H1 (cell line): ENCODE results near the gene RASSF10. TPM values are rescaled to one million over a fixed set of nuclear protein-coding genes. Genes with fewer than 3 reads are reported as not detected.

Experiments
- CTCF ChIA-PET: fragments of 300-600 bp; sonication (Branson Sonifier 250); formaldehyde crosslinking; loops from one replicate; lab custom pipeline; 2021; ENCODE audit not compliant: partially characterized antibody; lab: Charles Lee
- POLR2A ChIA-PET: fragments of 300-600 bp; sonication (Branson Sonifier 250); formaldehyde crosslinking; loops from one replicate; lab custom pipeline; 2021; ENCODE audit warnings: inconsistent platforms; ENCODE audit not compliant: partially characterized antibody; lab: Charles Lee
- DNase-seq, 2 experiments: peaks; one replicate each; pipeline versions ENCODE4 v3.0.0 to v3.0.0-alpha.2; 2010 to 2022; ENCODE audit warnings: low spot score in 2 of 2, low read depth in 1 of 2, mixed read lengths in 1 of 2
- FAIRE-seq: peaks from 2 replicates; lab custom pipeline; 2011; peaks lifted over from hg19 to GRCh38; lab: Jason Lieb, UNC
- H2AFZ ChIP-seq: 2 replicates; pipeline ENCODE4 v1.8.1; 2012; ENCODE audit warnings: low read length, inconsistent platforms
- H2AK5ac ChIP-seq: 2 replicates; pipeline ENCODE4 v1.6.1; 2013; ENCODE audit warnings: low read depth, low read length
- H2BK120ac ChIP-seq: replicated peaks from 2 replicates; pipeline ENCODE3; 2013; ENCODE audit warnings: low read depth, low read length, inconsistent platforms
- H2BK12ac ChIP-seq: 2 replicates; pipeline ENCODE4 v1.6.1; 2013; ENCODE audit warnings: low read depth, low read length
- H2BK15ac ChIP-seq: 2 replicates; pipeline ENCODE4 v1.6.1; 2013; ENCODE audit warnings: low read length
- H2BK20ac ChIP-seq: 2 replicates; pipeline ENCODE4 v1.6.1; 2013; ENCODE audit warnings: low read length
- H2BK5ac ChIP-seq: 2 replicates; pipeline ENCODE4 v1.6.1; 2013; ENCODE audit warnings: low read depth, low read length
- H3K14ac ChIP-seq: 2 replicates; pipeline ENCODE4 v1.6.1; 2013; ENCODE audit warnings: inconsistent platforms; ENCODE audit not compliant: insufficient read length
- H3K18ac ChIP-seq: 2 replicates; pipeline ENCODE4 v1.6.1; 2013; ENCODE audit warnings: low read length; ENCODE audit errors: extremely low read depth
- H3K23ac ChIP-seq: 2 replicates; pipeline ENCODE4 v1.6.1; 2013; ENCODE audit warnings: inconsistent platforms; ENCODE audit not compliant: insufficient read length
- H3K23me2 ChIP-seq: 2 replicates; pipeline ENCODE4 v1.6.1; 2013; ENCODE audit warnings: low read depth, low read length
- H3K27ac ChIP-seq: 2 replicates; pipeline ENCODE4 v1.6.1; 2011; ENCODE audit warnings: low read depth, low read length, inconsistent platforms
- H3K27me3 ChIP-seq, 4 experiments: replicated peaks in 1 of 4; 1 replicate in 1 of 4; 2 replicates in 3 of 4; pipeline versions ENCODE4 v1.6.1 to v1.8.1; 2011 to 2013; ENCODE audit warnings: low read length in 3 of 4, mild to moderate bottlenecking in 3 of 4, inconsistent platforms in 2 of 4, mixed read lengths in 2 of 4, moderate library complexity in 1 of 4; ENCODE audit not compliant: control insufficient read depth in 3 of 4, insufficient read depth in 3 of 4; ENCODE audit errors: extremely low read depth in 1 of 4
- H3K36me3 ChIP-seq, 4 experiments: 2 replicates each; pipeline versions ENCODE4 v1.6.1 to v1.8.1; 2011 to 2013; ENCODE audit warnings: mild to moderate bottlenecking in 4 of 4, low read length in 3 of 4, moderate library complexity in 2 of 4, control low read depth in 1 of 4, inconsistent platforms in 1 of 4; ENCODE audit not compliant: insufficient read depth in 4 of 4, control insufficient read depth in 2 of 4
- H3K4ac ChIP-seq: replicated peaks from 2 replicates; pipeline ENCODE3; 2013; ENCODE audit warnings: low read length, low read depth, mixed read lengths, inconsistent platforms; ENCODE audit not compliant: insufficient read length
- H3K4me1 ChIP-seq, 4 experiments: replicated peaks in 1 of 4; 1 replicate in 1 of 4; 2 replicates in 3 of 4; pipeline versions ENCODE4 v1.6.1 to v1.8.1; 2011 to 2013; ENCODE audit warnings: low read length in 3 of 4, inconsistent platforms in 2 of 4, mixed read lengths in 1 of 4; ENCODE audit not compliant: insufficient read depth in 4 of 4, control insufficient read depth in 3 of 4
- H3K4me2 ChIP-seq, 2 experiments: 2 replicates each; pipeline versions ENCODE4 v1.6.1 to v1.8.1; 2011 to 2013; ENCODE audit warnings: low read depth in 2 of 2, low read length in 2 of 2, control low read depth in 1 of 2, inconsistent platforms in 1 of 2, mild to moderate bottlenecking in 1 of 2; ENCODE audit not compliant: insufficient read depth in 1 of 2
- H3K4me3 ChIP-seq, 4 experiments: fragments of 200-600, 300-600 bp in 1 of 4; sonication (generic), shearing (Covaris generic), sonication (Bioruptor Twin) in 1 of 4; 2 replicates each; pipeline versions ENCODE4 v1.5.1 to v1.8.1; 2011 to 2016; ENCODE audit warnings: low read length in 4 of 4, low read depth in 3 of 4, control low read depth in 2 of 4, inconsistent platforms in 2 of 4, mild to moderate bottlenecking in 2 of 4, mixed read lengths in 1 of 4, moderate library complexity in 1 of 4; ENCODE audit not compliant: insufficient read depth in 2 of 4; ENCODE audit errors: extremely low read depth in 1 of 4
- H3K56ac ChIP-seq: replicated peaks from 2 replicates; pipeline ENCODE3; 2013; ENCODE audit warnings: low read depth, mild to moderate bottlenecking, mixed read lengths, low read length, inconsistent platforms; ENCODE audit not compliant: insufficient read length
- H3K79me1 ChIP-seq: 2 replicates; pipeline ENCODE4 v1.6.1; 2013; ENCODE audit warnings: low read depth, low read length, control low read depth
- H3K79me2 ChIP-seq, 2 experiments: 2 replicates each; pipeline versions ENCODE4 v1.6.1 to v1.8.1; 2012 to 2013; ENCODE audit warnings: low read length in 2 of 2, mild to moderate bottlenecking in 2 of 2, inconsistent platforms in 1 of 2; ENCODE audit not compliant: insufficient read depth in 2 of 2, control insufficient read depth in 1 of 2
- H3K9ac ChIP-seq, 4 experiments: replicated peaks in 1 of 4; 1 replicate in 1 of 4; 2 replicates in 3 of 4; pipeline versions ENCODE4 v1.6.1 to v1.8.1; 2011 to 2013; ENCODE audit warnings: low read depth in 3 of 4, low read length in 3 of 4, control low read depth in 2 of 4, mild to moderate bottlenecking in 2 of 4, moderate library complexity in 2 of 4, inconsistent platforms in 1 of 4; ENCODE audit errors: extremely low read depth in 1 of 4
- H3K9me3 ChIP-seq, 2 experiments: 2 replicates each; pipeline versions ENCODE4 v1.6.1 to v1.8.1; 2012 to 2013; ENCODE audit warnings: mild to moderate bottlenecking in 2 of 2, moderate library complexity in 2 of 2, control low read depth in 1 of 2, inconsistent platforms in 1 of 2, low read depth in 1 of 2, low read length in 1 of 2, mixed read lengths in 1 of 2; ENCODE audit not compliant: insufficient read depth in 2 of 2
- H4K20me1 ChIP-seq, 2 experiments: replicated peaks in 1 of 2; 2 replicates each; pipeline versions ENCODE3 to v1.8.1; 2011 to 2013; ENCODE audit warnings: inconsistent platforms in 2 of 2, low read length in 2 of 2, mild to moderate bottlenecking in 1 of 2; ENCODE audit not compliant: insufficient read depth in 2 of 2, control insufficient read depth in 1 of 2
- H4K5ac ChIP-seq: 2 replicates; pipeline ENCODE4 v1.6.1; 2013; ENCODE audit warnings: low read length, low read depth, mixed read lengths, inconsistent platforms; ENCODE audit not compliant: insufficient read length
- H4K8ac ChIP-seq: 2 replicates; pipeline ENCODE4 v1.8.0; 2013; ENCODE audit warnings: mild to moderate bottlenecking, moderate library complexity, low read length, inconsistent platforms; ENCODE audit not compliant: insufficient read depth; ENCODE audit errors: extremely low read depth
- H4K91ac ChIP-seq: replicated peaks from 2 replicates; pipeline ENCODE3; 2013; ENCODE audit warnings: low read length, mixed read lengths, inconsistent platforms; ENCODE audit not compliant: insufficient read length
- ASH2L ChIP-seq: fragments of 200-600, 300-600 bp; sonication (generic); IDR thresholded peaks from one replicate; pipeline ENCODE4 v1.7.1; 2017; ENCODE audit warnings: low read length
- EGR1 ChIP-seq: IDR thresholded peaks from 2 replicates; pipeline ENCODE4 v1.6.1; 2011; ENCODE audit warnings: low read depth, low read length, borderline replicate concordance
- PHF8 ChIP-seq: fragments of 200-600 bp; sonication (generic); conservative IDR thresholded peaks from 2 replicates; pipeline ENCODE4 v1.7.1; 2012; ENCODE audit warnings: low read depth, mild to moderate bottlenecking, inconsistent platforms, low read length, moderate library complexity
- SAP30 ChIP-seq: fragments of 300-600 bp; sonication (generic); IDR thresholded peaks from 2 replicates; pipeline ENCODE4 v1.7.1; 2012; ENCODE audit warnings: low read length, moderate library complexity, mild to moderate bottlenecking, inconsistent platforms; ENCODE audit not compliant: insufficient read depth, insufficient replicate concordance
- TCF12 ChIP-seq: IDR thresholded peaks from 2 replicates; pipeline ENCODE4 v1.6.1; 2011; ENCODE audit warnings: low read depth, mild to moderate bottlenecking, low read length
- YY1 ChIP-seq: IDR thresholded peaks from 2 replicates; pipeline ENCODE4 v1.6.1; 2011; ENCODE audit warnings: low read depth, mild to moderate bottlenecking, low read length
- WGBS, 2 experiments: shearing (Covaris generic) in 1 of 2; methylation state at CpG; one replicate each; pipeline versions ENCODE4 v1.1.6 to v1.1.7; 2013 to 2015; ENCODE audit warnings: low lambda C conversion rate in 2 of 2, mixed read lengths in 2 of 2, inconsistent platforms in 1 of 2, low coverage in 1 of 2, missing lambda C conversion rate in 1 of 2; ENCODE audit not compliant: insufficient replicate concordance in 2 of 2, insufficient coverage in 1 of 2, insufficient read length in 1 of 2; ENCODE audit errors: extremely low coverage in 1 of 2, missing lambda C conversion rate in 1 of 2; 5-methylcytosine and 5-hydroxymethylcytosine counted together
- polyA plus RNA-seq, 7 experiments: library from polyadenylated mRNA; depleted of rRNA in 3 of 7; stranded (reverse) in 5 of 7; unstranded in 2 of 7; fragments of >200 nt in 5 of 7; fragments of 200-250 nt in 2 of 7; gene quantifications; 1 replicate in 5 of 7; 2 replicates in 1 of 7; 4 replicates in 1 of 7; pipeline versions ENCODE4 v1.2.1 to v1.2.3, GENCODE V29; 2011 to 2013; ENCODE audit warnings: missing spikeins in 2 of 7, mixed read lengths in 2 of 7
- total RNA-seq: library from RNA; stranded (reverse); fragmentation: NEBNext Ultra II Directional; extraction: Animal tissue kit (Norgen Biotek cat#: 25700); gene quantifications from 2 replicates; pipeline ENCODE4 v1.2.1, GENCODE V29; 2021
- TF ChIP-seq, protein P1 (sequence below): IDR thresholded peaks from 2 replicates; pipeline ENCODE4 v1.6.1; 2011; ENCODE audit warnings: low read depth, mild to moderate bottlenecking, low read length; ENCODE audit not compliant: insufficient read depth

The RASSF10 gene
- total and polyA plus RNA-seq, 2 of the 8 experiments (the other 6 are each of a cell fraction or from before 2014, with no cell fraction given): 0.51 to 1.8 TPM

DNA sequence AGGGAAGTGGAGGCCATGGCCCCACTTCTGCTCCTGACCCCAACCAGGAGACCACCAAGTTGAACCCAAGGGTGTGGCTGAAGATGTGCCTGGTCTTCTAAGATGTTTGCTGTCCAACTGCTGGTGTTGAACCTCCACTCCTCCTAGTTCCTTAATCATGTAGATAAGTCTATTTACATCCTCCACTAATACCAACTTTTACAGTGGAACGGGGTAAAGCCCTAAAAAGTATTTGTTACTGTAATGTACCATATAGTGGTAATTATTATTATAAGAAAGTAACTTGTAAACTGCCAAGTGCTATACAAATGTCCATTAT, 19.0 kb upstream of the RASSF10 start:
- no peak overlapping the region for H4K91ac ChIP-seq
- H3K4me2 ChIP-seq: no peak overlapping the region
- H3K9ac ChIP-seq: no peak overlapping the region
- DNase-seq (no peak), FAIRE-seq (no peak)
- 93% methylated on average over 1 of the region's 1 CpG; no CpG with 5 or more reads in 1 of the 2 experiments for WGBS, 2 experiments
- H2AFZ ChIP-seq: no peak overlapping the region
- H3K79me1 ChIP-seq: no peaks in the 10 kb centered on the region
- POLR2A ChIA-PET: no interaction called here
- H2BK12ac ChIP-seq: no peak overlapping the region
- H3K4me3 ChIP-seq: no peak overlapping the region
- H3K14ac ChIP-seq: no peak overlapping the region
- no peaks in the 10 kb centered on the region; a peak in 1 of 4 replicates for H3K9me3 ChIP-seq
- no peak overlapping the region for H3K18ac ChIP-seq
- no peak overlapping the region for H2AK5ac ChIP-seq
- H3K23ac ChIP-seq: no peak overlapping the region
- CTCF ChIA-PET: no interaction called here
- H4K8ac ChIP-seq: no peak overlapping the region
- H4K5ac ChIP-seq: no peak overlapping the region
- H3K23me2 ChIP-seq: no peaks in the 10 kb centered on the region
- H3K79me2 ChIP-seq: no peaks in the 10 kb centered on the region
- H2BK5ac ChIP-seq: no peak overlapping the region
- H2BK15ac ChIP-seq: no peak overlapping the region
- no peaks in the 10 kb centered on the region; a peak in 1 of 7 replicates for H3K27me3 ChIP-seq
- no peaks in the 10 kb centered on the region; a peak in 1 of 7 replicates for H3K4me1 ChIP-seq
- H3K27ac ChIP-seq: no peak overlapping the region
- no peak overlapping the region for H3K56ac ChIP-seq
- H3K36me3 ChIP-seq: no peaks in the 10 kb centered on the region
- no peaks in the 10 kb centered on the region for H4K20me1 ChIP-seq
- no peak overlapping the region for H2BK20ac ChIP-seq
- no peak overlapping the region for H2BK120ac ChIP-seq
- no peak overlapping the region for H3K4ac ChIP-seq
- TF ChIP-seq YY1 (no peak), TCF12 (no peak), PHF8 (no peak), EGR1 (no peak), ASH2L (no peak), SAP30 (no peak)
- TF ChIP-seq, protein P1, sequence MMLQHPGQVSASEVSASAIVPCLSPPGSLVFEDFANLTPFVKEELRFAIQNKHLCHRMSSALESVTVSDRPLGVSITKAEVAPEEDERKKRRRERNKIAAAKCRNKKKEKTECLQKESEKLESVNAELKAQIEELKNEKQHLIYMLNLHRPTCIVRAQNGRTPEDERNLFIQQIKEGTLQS: no peak
